Stomach (tissue), 4 donors: ENCODE data around the gene POLE.

Experiments used
- CTCF ChIP-seq, 7 experiments: fragments of 450-650 bp in 4 of 7; fragments of 200-600 bp in 3 of 7; sonication (generic) in 3 of 7; IDR thresholded peaks; one replicate each; pipeline ENCODE4 v1.5.1; 2016 to 2019; ENCODE audit warnings: antibody characterized with exemption in 7 of 7, control low read depth in 2 of 7, mild to moderate bottlenecking in 1 of 7
- EP300 ChIP-seq: sonication (generic); formaldehyde crosslinking; IDR thresholded peaks from one replicate; pipeline ENCODE4 v1.6.1; 2017; ENCODE audit warnings: antibody characterized with exemption
- POLR2A ChIP-seq, 4 donors: fragments of 450-650 bp; IDR thresholded peaks; one replicate each; pipeline ENCODE4 v1.6.1; 2016; ENCODE audit warnings: antibody characterized with exemption in 4 of 4, control low read depth in 2 of 4, mild to moderate bottlenecking in 1 of 4, moderate library complexity in 1 of 4
- POLR2AphosphoS5 ChIP-seq, 3 donors: sonication (generic); formaldehyde crosslinking; IDR thresholded peaks; one replicate each; pipeline ENCODE4 v1.6.1; 2016; ENCODE audit warnings: antibody characterized with exemption in 3 of 3

DNA sequence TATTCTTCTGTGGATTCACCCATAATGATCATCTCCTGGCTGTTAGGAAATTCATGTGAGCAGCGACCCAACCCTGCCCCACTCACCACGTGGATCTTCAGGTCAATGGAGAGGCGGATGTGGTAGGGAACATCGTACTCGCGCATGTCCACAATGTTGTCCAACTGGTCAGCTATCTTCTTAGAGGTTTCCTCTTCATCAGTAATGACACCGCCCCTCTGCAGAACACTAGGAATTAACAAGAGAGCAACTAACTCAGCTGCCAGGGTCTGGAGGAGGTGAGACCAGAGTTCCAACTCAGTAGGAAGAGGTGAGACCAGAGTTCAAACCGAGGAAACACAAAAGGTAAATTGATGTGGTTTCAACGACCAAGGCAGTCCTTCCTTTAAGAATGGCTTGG lies 9.7 kb downstream of the POLE start:
- no peak for TF ChIP-seq POLR2A (IDR thresholded peaks at IDR 0.05)
- TF ChIP-seq EP300, result no peak
- TF ChIP-seq CTCF (IDR thresholded peaks at IDR 0.05), result no peak
- TF ChIP-seq POLR2AphosphoS5 (IDR thresholded peaks at IDR 0.05), result no peak
